Measurements from ENCODE around the gene CNGB1. TPM values are rescaled to one million over a fixed set of nuclear protein-coding genes. Genes with fewer than 3 reads are reported as not detected.
"Not testable (repeated sequence)": the region's sequence is repeated elsewhere in the genome, so short reads cannot be mapped to it uniquely, and the experiment has no call there.

The CNGB1 gene
- total RNA-seq, 3 donors from 2014 or later (not counting 1 experiment from before 2014, with no cell fraction given) = not detected

GRCh38 chr16:57838161-57838560 is 132.8 kb downstream of the CNGB1 start:
- no peak overlapping the region for H3K27ac Mint-ChIP-seq
- H3K36me3 Mint-ChIP-seq = no peaks in the 10 kb centered on the region
- Histone ChIP-seq H3K27me3 (ENCODE audit: control insufficient read depth, insufficient read depth, low read length) (no peaks in the 10 kb centered on the region), H3K9me3 (ENCODE audit: control insufficient read depth, insufficient read depth, low read length) (no peaks in the 10 kb centered on the region), H3K4me3 (ENCODE audit: low read length) (no peak overlapping the region), H3K4me1 (ENCODE audit: control insufficient read depth, insufficient read depth, low read length) (no peaks in the 10 kb centered on the region), H3K36me3 (ENCODE audit: control insufficient read depth, insufficient read depth, low read length) (no peaks in the 10 kb centered on the region), H3K27ac (ENCODE audit: low read length) (no peak overlapping the region)
- no peak overlapping the region for H3K4me3 Mint-ChIP-seq
- WGBS (ENCODE audit: insufficient coverage) = 90% methylated on average over 13 of the region's 13 CpGs
- no peaks in the 10 kb centered on the region for H3K27me3 Mint-ChIP-seq (ENCODE audit: low read depth in 2 of 2)
- DNase-seq (no peak), ATAC-seq (no peak)
- intact Hi-C loops (cut with micrococcal nuclease) = no loop called here
- H3K4me1 Mint-ChIP-seq = no peaks in the 10 kb centered on the region
- no peak for TF ChIP-seq CTCF (IDR thresholded peaks at IDR 0.05)
- no peaks in the 10 kb centered on the region for H3K9me3 Mint-ChIP-seq

- Mint-ChIP-seq H3K27me3 (ENCODE audit: low read depth in 2 of 2) (no peaks in the 10 kb centered on the region), H3K4me3 (no peak overlapping the region), H3K9me3 (no peaks in the 10 kb centered on the region), H3K36me3 (no peaks in the 10 kb centered on the region), H3K4me1 (no peaks in the 10 kb centered on the region), H3K27ac (no peak overlapping the region)
- no peak overlapping the region for H3K4me3 ChIP-seq (ENCODE audit: low read length)
- no peaks in the 10 kb centered on the region for H3K36me3 ChIP-seq (ENCODE audit: control insufficient read depth, insufficient read depth, low read length)
- intact Hi-C loops (cut with micrococcal nuclease) = no loop called here
- no peaks in the 10 kb centered on the region for H3K27me3 ChIP-seq (ENCODE audit: control insufficient read depth, insufficient read depth, low read length)
- DNase-seq (no peak), ATAC-seq (no peak)
- H3K9me3 ChIP-seq (ENCODE audit: control insufficient read depth, insufficient read depth, low read length) = no peaks in the 10 kb centered on the region
- no peak overlapping the region for H3K27ac ChIP-seq (ENCODE audit: low read length)
- H3K4me1 ChIP-seq (ENCODE audit: control insufficient read depth, insufficient read depth, low read length) = no peaks in the 10 kb centered on the region
- WGBS (ENCODE audit: insufficient coverage) = 87% methylated on average over 10 of the region's 10 CpGs
- TF ChIP-seq CTCF (IDR thresholded peaks at IDR 0.05) = no peak
Measured at GRCh38 chr16:57837305-57838125, 133.4 kb downstream of the CNGB1 start.

GRCh38 chr16:57835439-57835838 is 135.5 kb downstream of the CNGB1 start:
- DNase-seq; H3K4me1 ChIP-seq (ENCODE audit: control insufficient read depth, insufficient read depth, low read length); H3K36me3 ChIP-seq (ENCODE audit: control insufficient read depth, insufficient read depth, low read length); H3K4me3 ChIP-seq (ENCODE audit: low read length); H3K4me3 Mint-ChIP-seq; H3K36me3 Mint-ChIP-seq; H3K27me3 ChIP-seq (ENCODE audit: control insufficient read depth, insufficient read depth, low read length); H3K27ac Mint-ChIP-seq; ATAC-seq; intact Hi-C loops (cut with micrococcal nuclease); H3K9me3 Mint-ChIP-seq; H3K27me3 Mint-ChIP-seq (ENCODE audit: low read depth in 2 of 2); H3K9me3 ChIP-seq (ENCODE audit: control insufficient read depth, insufficient read depth, low read length); H3K27ac ChIP-seq (ENCODE audit: low read length); H3K4me1 Mint-ChIP-seq: not testable (repeated sequence)
- 95% methylated on average over 4 of the region's 4 CpGs for WGBS (ENCODE audit: insufficient coverage)

GRCh38 chr16:57834936-57835335 is 136.0 kb downstream of the CNGB1 start:
- H3K27me3 Mint-ChIP-seq (ENCODE audit: low read depth in 2 of 2) = no peaks in the 10 kb centered on the region
- H3K4me1 Mint-ChIP-seq = no peaks in the 10 kb centered on the region
- no peak for TF ChIP-seq CTCF (IDR thresholded peaks at IDR 0.05)
- DNase-seq = no peak
- H3K27ac Mint-ChIP-seq = no peak overlapping the region
- intact Hi-C loops (cut with micrococcal nuclease) = no loop called here
- no peaks in the 10 kb centered on the region for H3K36me3 Mint-ChIP-seq
- Histone ChIP-seq H3K36me3 (ENCODE audit: control insufficient read depth, insufficient read depth, low read length) (no peaks in the 10 kb centered on the region), H3K27ac (ENCODE audit: low read length) (no peak overlapping the region), H3K4me1 (ENCODE audit: control insufficient read depth, insufficient read depth, low read length) (no peaks in the 10 kb centered on the region), H3K9me3 (ENCODE audit: control insufficient read depth, insufficient read depth, low read length) (no peaks in the 10 kb centered on the region), H3K27me3 (ENCODE audit: control insufficient read depth, insufficient read depth, low read length) (no peaks in the 10 kb centered on the region), H3K4me3 (ENCODE audit: low read length) (no peak overlapping the region)
- no peak overlapping the region for H3K4me3 Mint-ChIP-seq
- WGBS (ENCODE audit: insufficient coverage) = 89% methylated on average over 2 of the region's 5 CpGs
- no peaks in the 10 kb centered on the region for H3K9me3 Mint-ChIP-seq
- ATAC-seq = no peak

Other genes starting within 250 kb of the CNGB1 start
- 10 to 100 TPM; 23.6 to 34.3 (median 29.7) TPM for gene KATNB1, start 235.4 kb downstream of the CNGB1 start, total RNA-seq
- 100 to 1,000 TPM in 1 of 3 donors, 10 to 100 TPM in 2; 54.2 to 106 (median 84.9) TPM for gene KIFC3, start 168.6 kb downstream of the CNGB1 start, total RNA-seq
- gene ZNF319, start 29.5 kb upstream of the CNGB1 start, total RNA-seq = 10 to 100 TPM; 15.9 to 31.3 (median 29.3) TPM
- 10 to 100 TPM; 64.7 to 86.0 (median 84.8) TPM for gene USB1, start 30.3 kb upstream of the CNGB1 start, total RNA-seq
- under 1 TPM; 0.23 to 0.27 (median 0.24) TPM for gene MMP15, start 54.6 kb upstream of the CNGB1 start, total RNA-seq
- 100 to 1,000 TPM in 1 of 3 donors, 10 to 100 TPM in 2; 57.9 to 137 (median 64.7) TPM for gene CFAP20, start 158.3 kb upstream of the CNGB1 start, total RNA-seq
- 10 to 100 TPM; 53.2 to 61.1 (median 59.9) TPM for gene CSNK2A2, start 227.0 kb upstream of the CNGB1 start, total RNA-seq

Measured in natural killer cell (primary cell).